ENCODE data around the gene CDKAL1.
"Not testable (repeated sequence)": the region's sequence is repeated elsewhere in the genome, so short reads cannot be mapped to it uniquely, and the experiment has no call there.

Gene CDKAL1

GRCh38 chr6:20879526-20879925 is 345.3 kb downstream of the CDKAL1 start:
- no peak for DNase-seq (ENCODE audit: low read depth)

GRCh38 chr6:20881365-20881764 is 347.1 kb downstream of the CDKAL1 start:
- no peak for DNase-seq (ENCODE audit: low read depth)

DNA sequence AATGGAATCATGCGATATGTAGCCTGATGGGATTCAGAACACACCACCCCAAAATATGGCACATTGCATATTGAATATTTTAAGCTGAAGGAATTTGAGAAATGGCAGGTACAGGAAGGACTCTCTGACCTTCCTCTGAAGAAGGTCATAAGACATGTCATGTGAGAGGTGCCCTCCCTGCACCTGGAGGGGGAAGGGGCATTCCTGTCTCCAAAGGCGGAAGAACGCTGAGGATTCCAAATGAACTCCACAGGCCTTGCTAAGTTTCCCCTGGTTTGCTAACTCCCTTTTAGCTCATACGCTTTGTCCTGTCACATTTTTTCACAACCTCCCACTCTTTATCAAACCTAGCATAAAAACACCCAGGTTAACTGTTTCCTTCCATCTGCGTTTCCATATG is 347.8 kb downstream of the CDKAL1 start:
- no peak for DNase-seq (ENCODE audit: low read depth)

GRCh38 chr6:20885076-20885475 is 350.8 kb downstream of the CDKAL1 start:
- DNase-seq (ENCODE audit: low read depth): no peak

GRCh38 chr6:20891161-20891560 is 356.9 kb downstream of the CDKAL1 start:
- no peak for DNase-seq (ENCODE audit: low read depth)

GRCh38 chr6:20892365-20892764 is 358.1 kb downstream of the CDKAL1 start:
- DNase-seq (ENCODE audit: low read depth): no peak

DNA sequence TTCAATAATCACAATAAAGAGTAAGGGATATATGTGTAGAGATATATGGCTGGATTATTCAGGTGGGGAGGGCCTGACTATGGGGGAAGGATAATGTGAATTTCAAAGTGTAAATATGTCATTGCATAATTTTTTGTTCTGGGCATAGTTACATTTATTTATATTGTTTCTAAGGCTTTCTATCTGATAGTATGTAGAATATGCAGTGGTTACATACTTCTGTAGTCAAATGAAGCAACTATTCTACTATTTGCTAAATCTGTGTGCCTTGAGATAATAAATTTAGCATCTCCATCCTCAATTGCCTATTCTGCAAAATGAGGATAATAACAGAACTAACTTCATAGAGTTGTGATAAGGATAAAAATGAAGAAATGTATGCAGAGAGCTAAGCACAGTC is 359.2 kb downstream of the CDKAL1 start:
- DNase-seq (ENCODE audit: low read depth): no peak

DNA sequence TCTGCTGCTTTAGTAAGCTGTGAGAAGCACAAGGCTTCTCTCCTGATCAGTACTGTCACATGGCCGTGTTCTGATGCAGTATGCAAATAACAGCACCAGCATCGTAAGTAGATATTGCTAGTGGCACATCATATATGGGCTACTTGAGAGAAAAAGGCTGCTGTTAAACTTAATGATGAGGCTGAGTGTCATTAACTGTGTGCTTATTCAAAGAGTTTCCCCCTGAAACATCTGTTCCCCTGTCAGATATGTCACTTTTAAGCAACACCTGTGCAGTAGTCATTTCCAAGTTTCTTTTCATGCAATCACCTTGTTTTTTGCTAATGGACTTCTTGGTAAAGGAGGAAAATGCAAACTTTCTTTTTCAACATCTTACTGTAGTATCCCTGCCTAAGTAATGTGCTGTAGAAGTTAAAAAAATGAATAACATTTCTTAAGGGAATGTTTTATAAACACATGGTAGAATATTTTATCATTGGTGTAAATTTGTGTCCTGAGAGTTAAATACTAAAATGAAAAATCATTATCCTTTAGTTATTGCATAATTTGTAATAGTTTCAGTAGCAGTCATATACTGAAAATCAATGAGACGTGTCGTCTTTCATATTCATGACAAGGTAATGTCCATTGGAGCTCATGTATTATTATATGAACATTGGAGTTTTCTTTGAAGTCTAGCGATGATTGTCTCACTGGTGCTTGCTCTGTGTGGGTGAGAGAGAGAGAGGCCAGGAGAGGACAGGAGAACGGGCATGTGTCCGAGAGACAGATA is 366.3 kb downstream of the CDKAL1 start:
- no peak for DNase-seq (ENCODE audit: low read depth)

- DNase-seq (ENCODE audit: low read depth): no peak
Measured at GRCh38 chr6:20905377-20905776, 371.1 kb downstream of the CDKAL1 start.

GRCh38 chr6:20906945-20907344 is 372.7 kb downstream of the CDKAL1 start:
- DNase-seq (ENCODE audit: low read depth): no peak

- no peak for DNase-seq (ENCODE audit: low read depth)
Measured at GRCh38 chr6:20907486-20908071, 373.3 kb downstream of the CDKAL1 start.

- no peak for DNase-seq (ENCODE audit: low read depth)
Measured at GRCh38 chr6:20909621-20910020, 375.4 kb downstream of the CDKAL1 start.

GRCh38 chr6:20911712-20912111 is 377.5 kb downstream of the CDKAL1 start:
- DNase-seq (ENCODE audit: low read depth): no peak

DNA sequence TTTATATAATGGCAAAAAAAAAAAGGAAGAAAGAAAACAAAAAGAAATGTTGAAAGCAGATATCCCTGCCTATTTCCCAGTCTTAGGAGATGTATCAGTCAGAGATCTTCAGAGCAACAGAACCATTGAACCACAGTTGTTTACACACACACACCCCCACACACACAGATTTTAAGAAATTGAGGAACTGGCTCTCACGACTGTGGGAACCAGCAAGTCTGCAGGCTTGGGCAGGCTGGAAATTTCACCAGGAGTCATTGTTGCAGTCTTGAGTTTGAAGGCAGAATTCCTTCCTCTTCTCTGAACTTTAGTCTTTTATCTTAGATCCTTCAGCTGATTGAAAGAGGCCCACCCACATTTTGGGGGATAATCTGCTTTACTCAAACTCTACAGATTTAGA is 380.9 kb downstream of the CDKAL1 start:
- DNase-seq (ENCODE audit: low read depth): no peak

DNA sequence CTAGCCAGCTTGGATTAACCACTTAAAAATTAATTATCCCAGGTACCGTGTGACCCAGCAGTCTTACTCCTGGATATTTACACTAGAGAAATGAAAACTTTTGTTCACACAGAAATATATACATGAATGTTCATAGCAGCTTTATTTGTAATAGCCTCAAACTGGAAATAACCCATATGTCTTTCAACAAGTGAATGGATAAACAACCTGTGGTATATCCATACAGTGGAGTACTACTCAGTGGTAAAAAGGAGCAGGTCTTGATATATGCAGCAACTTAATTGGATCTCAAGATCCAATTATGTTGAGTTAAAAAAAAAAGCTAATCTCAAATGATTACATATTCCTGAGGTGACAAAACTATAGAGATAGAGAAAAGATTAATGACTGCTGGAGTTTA is 381.4 kb downstream of the CDKAL1 start:
- no peak for DNase-seq (ENCODE audit: low read depth)

- DNase-seq (ENCODE audit: low read depth): no peak
Measured at GRCh38 chr6:20916086-20916485, 381.8 kb downstream of the CDKAL1 start.

DNA sequence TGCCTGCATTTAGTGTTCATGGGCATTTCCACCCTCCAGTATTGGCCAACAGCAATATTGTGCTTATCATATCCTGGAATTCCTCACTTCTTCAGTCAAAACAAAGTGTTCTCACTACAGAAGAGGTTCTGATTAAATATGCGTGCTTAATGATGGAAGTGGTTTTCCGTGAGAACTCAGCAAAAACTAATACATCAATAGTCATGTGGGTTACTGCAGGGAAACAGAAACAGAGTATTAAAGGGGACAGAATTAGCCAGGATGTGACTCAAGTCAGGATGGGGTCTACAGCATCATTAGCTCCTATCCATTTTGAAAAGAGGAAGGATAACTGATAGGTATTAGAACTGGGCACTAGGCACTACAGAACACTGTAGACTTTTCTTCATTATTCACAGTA is 384.6 kb downstream of the CDKAL1 start:
- DNase-seq (ENCODE audit: low read depth): no peak

- DNase-seq (ENCODE audit: low read depth): no peak
Measured at GRCh38 chr6:20919677-20920385, 385.6 kb downstream of the CDKAL1 start.

DNA sequence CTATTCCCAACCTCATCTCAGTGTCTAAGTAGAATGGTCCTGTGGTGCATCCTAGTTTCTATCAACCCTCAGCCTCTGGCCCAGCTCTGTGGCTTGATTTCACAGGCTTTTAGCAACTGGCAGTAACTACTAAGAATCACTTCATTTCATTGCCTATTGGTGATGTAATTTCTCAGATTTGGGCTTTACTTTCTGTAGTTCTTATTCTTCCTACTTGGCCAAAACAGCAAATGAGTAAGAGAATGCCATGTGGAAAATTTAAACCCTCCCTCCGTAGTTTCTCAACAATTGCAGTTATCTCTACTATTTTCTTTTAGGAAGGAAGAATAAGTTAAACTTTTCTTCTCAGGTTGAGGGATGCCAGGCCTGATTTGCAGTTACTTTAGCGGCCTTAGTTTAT is 387.3 kb downstream of the CDKAL1 start:
- no peak for DNase-seq (ENCODE audit: low read depth)

DNA sequence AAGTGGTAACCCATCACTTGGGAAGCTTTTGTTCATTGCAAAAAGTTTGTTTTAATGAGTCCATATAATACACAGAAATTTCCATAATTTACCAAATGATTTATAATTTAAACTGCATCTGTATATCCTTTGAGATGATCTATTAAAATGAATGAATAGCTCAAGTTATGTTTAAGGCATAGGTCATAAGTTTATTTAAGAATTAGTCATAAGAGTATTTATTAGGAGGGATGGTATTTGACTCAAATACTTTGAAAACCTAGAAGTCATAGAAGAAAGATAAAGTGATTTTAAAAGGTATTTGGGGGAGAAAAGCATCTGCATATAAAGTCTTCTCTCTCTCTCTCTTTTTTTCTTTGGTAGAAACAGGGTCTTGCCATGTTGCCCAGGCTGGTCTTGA is 388.5 kb downstream of the CDKAL1 start:
- no peak for DNase-seq (ENCODE audit: low read depth)

DNA sequence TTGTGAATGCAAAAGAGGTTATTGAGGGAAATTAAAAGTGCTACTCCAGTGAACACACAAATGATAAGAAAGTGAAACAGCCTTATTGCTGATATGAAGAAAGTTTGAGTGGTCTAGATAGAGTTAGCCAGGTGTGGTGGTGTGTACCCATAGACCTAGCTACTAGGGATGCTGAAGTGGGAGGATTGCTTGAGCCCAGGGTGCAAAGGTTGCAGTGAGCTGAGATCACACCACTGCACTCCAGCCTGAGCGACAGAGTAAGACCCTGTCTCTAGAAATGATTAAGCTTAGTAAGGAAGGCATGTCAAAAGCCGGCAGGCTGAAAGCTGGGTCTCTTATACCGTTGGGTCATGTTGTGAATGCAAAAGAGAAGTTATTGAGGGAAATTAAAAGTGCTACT is 389.8 kb downstream of the CDKAL1 start:
- DNase-seq (ENCODE audit: low read depth): not testable (repeated sequence)

DNA sequence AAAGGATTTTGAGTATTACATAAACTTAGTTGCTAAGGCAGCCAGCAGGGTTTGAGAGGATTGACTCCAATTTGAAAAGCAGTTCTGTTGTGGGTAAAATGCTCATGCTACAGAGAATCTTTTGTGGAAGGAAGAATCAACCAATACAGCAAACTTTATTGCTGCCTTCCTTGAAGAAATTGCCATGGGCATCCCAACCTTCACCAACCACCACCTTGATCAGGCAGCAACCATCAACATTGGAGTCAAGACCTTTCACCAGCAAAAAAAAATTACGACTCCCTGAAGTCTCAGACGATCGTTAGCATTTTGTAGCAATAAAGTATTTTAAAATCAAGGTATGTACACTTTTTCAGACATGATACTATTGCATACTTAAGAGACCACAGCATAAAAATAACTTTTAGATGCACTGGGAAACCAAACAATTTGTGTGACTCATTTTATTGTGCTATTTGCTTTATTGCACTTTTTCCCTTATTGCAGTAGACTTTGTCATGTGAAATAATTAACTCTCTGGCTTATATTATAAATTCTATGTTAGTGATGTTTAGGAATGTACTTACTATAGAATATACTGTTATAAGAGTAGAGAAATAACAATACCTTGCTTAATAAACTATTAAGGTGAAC is 390.8 kb downstream of the CDKAL1 start:
- DNase-seq (ENCODE audit: low read depth): no peak

All from stimulated activated CD8-positive, alpha-beta memory T cell treated with anti-CD3 and anti-CD28 coated beads, Interleukin-4, amount 100 ng/mL, for 24 hours (primary cell).